GM23338 (cell line): ENCODE data around the gene XCL2. TPM values are rescaled to one million over a fixed set of nuclear protein-coding genes. Genes with fewer than 3 reads are reported as not detected.

Experiments used
- ATAC-seq: fragments of 200-7000 bp; cut with Tn5 transposase; 3 replicates; pipeline ENCODE4 v1.9.1; 2020
- DNase-seq: peaks from one replicate; pipeline ENCODE4 v3.0.0-alpha.2; 2015; ENCODE audit warnings: low spot score
- H2AFZ ChIP-seq: fragments of 200-600 bp; sonication (generic); 2 replicates; pipeline ENCODE4 v1.8.0; 2016; ENCODE audit warnings: antibody characterized with exemption, mild to moderate bottlenecking, moderate library complexity
- H3F3A ChIP-seq: fragments of 200-600 bp; sonication (generic); replicated peaks from 2 replicates; pipeline ENCODE4 v1.8.0; 2017; ENCODE audit warnings: antibody characterized with exemption, mixed run types, low read depth
- H3K27ac ChIP-seq: fragments of 200-600 bp; sonication (generic); 2 replicates; pipeline ENCODE4 v1.6.1; 2016; ENCODE audit warnings: low read depth
- H3K27me3 ChIP-seq: fragments of 200-600 bp; sonication (generic); 2 replicates; pipeline ENCODE4 v1.8.0; 2016; ENCODE audit warnings: mild to moderate bottlenecking, mixed run types, moderate library complexity; ENCODE audit not compliant: insufficient read depth
- H3K36me3 ChIP-seq: fragments of 200-600 bp; sonication (generic); 2 replicates; pipeline ENCODE4 v1.8.0; 2016; ENCODE audit warnings: mild to moderate bottlenecking; ENCODE audit not compliant: insufficient read depth
- H3K4me1 ChIP-seq: fragments of 200-600 bp; sonication (generic); 2 replicates; pipeline ENCODE4 v1.8.0; 2016; ENCODE audit warnings: mild to moderate bottlenecking, moderate library complexity; ENCODE audit not compliant: insufficient read depth
- H3K4me2 ChIP-seq: fragments of 200-600 bp; sonication (generic); 2 replicates; pipeline ENCODE4 v1.7.1; 2017; ENCODE audit warnings: mixed run types
- H3K4me3 ChIP-seq: fragments of 200-600 bp; sonication (generic); 2 replicates; pipeline ENCODE4 v1.6.1; 2016; ENCODE audit warnings: mixed run types
- H3K79me2 ChIP-seq: fragments of 200-600 bp; sonication (generic); replicated peaks from 2 replicates; pipeline ENCODE4 v1.8.0; 2017; ENCODE audit warnings: mild to moderate bottlenecking; ENCODE audit not compliant: insufficient read depth
- H3K9me2 ChIP-seq: fragments of 200-600 bp; sonication (generic); 2 replicates; pipeline ENCODE4 v1.8.0; 2017; ENCODE audit not compliant: insufficient read depth
- H4K20me1 ChIP-seq: fragments of 200-600 bp; sonication (generic); replicated peaks from 2 replicates; pipeline ENCODE4 v1.8.0; 2017; ENCODE audit warnings: mild to moderate bottlenecking; ENCODE audit not compliant: insufficient read depth
- H3K27ac Mint-ChIP-seq: 2 replicates; pipeline ENCODE4 v1.8.0; 2020; ENCODE audit warnings: inconsistent platforms, mild to moderate bottlenecking, moderate library complexity, mixed read lengths
- H3K27me3 Mint-ChIP-seq: 3 replicates; pipeline ENCODE4 v1.8.0; 2022; ENCODE audit warnings: low read depth, mild to moderate bottlenecking, moderate library complexity, mixed read lengths, inconsistent platforms; ENCODE audit not compliant: insufficient read depth, poor library complexity
- H3K36me3 Mint-ChIP-seq: 3 replicates; pipeline ENCODE4 v1.8.0; 2021; ENCODE audit warnings: low read depth, mild to moderate bottlenecking, inconsistent platforms, moderate library complexity, mixed read lengths
- H3K4me1 Mint-ChIP-seq: 3 replicates; pipeline ENCODE4 v1.8.0; 2020; ENCODE audit warnings: mild to moderate bottlenecking, inconsistent platforms, mixed read lengths
- H3K4me3 Mint-ChIP-seq: 3 replicates; pipeline ENCODE4 v1.8.0; 2021; ENCODE audit warnings: moderate library complexity, mild to moderate bottlenecking, inconsistent platforms, mixed read lengths
- H3K9me3 Mint-ChIP-seq: 3 replicates; pipeline ENCODE4 v1.8.0; 2020; ENCODE audit warnings: moderate library complexity, mild to moderate bottlenecking, inconsistent platforms, mixed read lengths
- JUNB ChIP-seq: IDR thresholded peaks from one replicate; pipeline ENCODE4 v1.6.1; 2016; ENCODE audit warnings: antibody characterized with exemption; ENCODE audit not compliant: unreplicated experiment
- NANOG ChIP-seq: IDR thresholded peaks from 2 replicates; pipeline ENCODE4 v1.6.1; 2016; ENCODE audit warnings: antibody characterized with exemption, borderline replicate concordance
- POLR2AphosphoS5 ChIP-seq: IDR thresholded peaks from 2 replicates; pipeline ENCODE4 v1.6.1; 2016; ENCODE audit warnings: antibody characterized with exemption, low read depth
- STAT1 ChIP-seq: IDR thresholded peaks from one replicate; pipeline ENCODE4 v1.6.1; 2016; ENCODE audit warnings: antibody characterized with exemption; ENCODE audit not compliant: unreplicated experiment
- ZNF114 ChIP-seq: fragments of 250-450 bp; sonication (Bioruptor Pico); IDR thresholded peaks from 2 replicates; pipeline ENCODE4 v1.5.0; 2020; ENCODE audit warnings: mild to moderate bottlenecking, moderate library complexity
- ZNF331 ChIP-seq: fragments of 250-450 bp; sonication (Bioruptor Pico); IDR thresholded peaks from 2 replicates; pipeline ENCODE4 v1.5.0; 2020; ENCODE audit warnings: low read depth, mild to moderate bottlenecking, moderate library complexity
- polyA plus RNA-seq: library from polyadenylated mRNA; unstranded; fragments of >200 nt; fragmentation: Nextera tagmentation; extraction: Ambion mirVana; gene quantifications from 2 replicates; pipeline ENCODE4 v1.2.1, GENCODE V29; 2016
- total RNA-seq: library from RNA; depleted of rRNA; stranded (reverse); fragments of >200 nt; shearing (Covaris generic); gene quantifications from 2 replicates; pipeline ENCODE4 v1.2.3, GENCODE V29; 2014
- TF ChIP-seq, protein P1 (sequence below): IDR thresholded peaks from one replicate; pipeline ENCODE4 v1.6.1; 2018; ENCODE audit warnings: antibody characterized with exemption; ENCODE audit not compliant: unreplicated experiment
- TF ChIP-seq, protein P2 (sequence below): IDR thresholded peaks from 2 replicates; pipeline ENCODE4 v1.6.1; 2016; ENCODE audit warnings: antibody characterized with exemption
- TF ChIP-seq, protein P3 (sequence below): fragments of 250-450 bp; sonication (Bioruptor Pico); IDR thresholded peaks from 2 replicates; pipeline ENCODE4 v1.5.0; 2020; ENCODE audit warnings: mild to moderate bottlenecking, moderate library complexity

XCL2 gene
- total and polyA plus RNA-seq, 2 experiments from 2014 or later: not detected

DNA sequence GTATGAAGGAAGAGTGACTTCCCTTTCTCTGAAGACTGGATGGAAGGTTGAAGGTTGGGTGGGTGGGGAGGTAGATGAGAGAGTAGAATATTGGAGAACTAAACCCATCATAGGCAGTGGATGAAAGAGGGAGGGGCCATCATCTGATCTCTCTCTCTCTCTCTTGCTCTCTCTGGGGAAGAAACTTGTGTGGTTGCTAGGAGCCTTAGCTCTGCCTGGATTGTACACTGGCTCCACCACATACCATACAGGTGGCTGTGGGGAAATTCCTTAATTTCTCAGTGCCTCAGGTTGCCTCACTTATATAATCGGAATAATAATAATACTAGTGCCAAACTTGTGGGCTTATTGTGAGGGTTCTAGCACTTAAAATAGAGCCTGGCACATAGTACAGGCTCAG lies 42.1 kb upstream of the XCL2 start (continued):
- TF ChIP-seq, protein P1, sequence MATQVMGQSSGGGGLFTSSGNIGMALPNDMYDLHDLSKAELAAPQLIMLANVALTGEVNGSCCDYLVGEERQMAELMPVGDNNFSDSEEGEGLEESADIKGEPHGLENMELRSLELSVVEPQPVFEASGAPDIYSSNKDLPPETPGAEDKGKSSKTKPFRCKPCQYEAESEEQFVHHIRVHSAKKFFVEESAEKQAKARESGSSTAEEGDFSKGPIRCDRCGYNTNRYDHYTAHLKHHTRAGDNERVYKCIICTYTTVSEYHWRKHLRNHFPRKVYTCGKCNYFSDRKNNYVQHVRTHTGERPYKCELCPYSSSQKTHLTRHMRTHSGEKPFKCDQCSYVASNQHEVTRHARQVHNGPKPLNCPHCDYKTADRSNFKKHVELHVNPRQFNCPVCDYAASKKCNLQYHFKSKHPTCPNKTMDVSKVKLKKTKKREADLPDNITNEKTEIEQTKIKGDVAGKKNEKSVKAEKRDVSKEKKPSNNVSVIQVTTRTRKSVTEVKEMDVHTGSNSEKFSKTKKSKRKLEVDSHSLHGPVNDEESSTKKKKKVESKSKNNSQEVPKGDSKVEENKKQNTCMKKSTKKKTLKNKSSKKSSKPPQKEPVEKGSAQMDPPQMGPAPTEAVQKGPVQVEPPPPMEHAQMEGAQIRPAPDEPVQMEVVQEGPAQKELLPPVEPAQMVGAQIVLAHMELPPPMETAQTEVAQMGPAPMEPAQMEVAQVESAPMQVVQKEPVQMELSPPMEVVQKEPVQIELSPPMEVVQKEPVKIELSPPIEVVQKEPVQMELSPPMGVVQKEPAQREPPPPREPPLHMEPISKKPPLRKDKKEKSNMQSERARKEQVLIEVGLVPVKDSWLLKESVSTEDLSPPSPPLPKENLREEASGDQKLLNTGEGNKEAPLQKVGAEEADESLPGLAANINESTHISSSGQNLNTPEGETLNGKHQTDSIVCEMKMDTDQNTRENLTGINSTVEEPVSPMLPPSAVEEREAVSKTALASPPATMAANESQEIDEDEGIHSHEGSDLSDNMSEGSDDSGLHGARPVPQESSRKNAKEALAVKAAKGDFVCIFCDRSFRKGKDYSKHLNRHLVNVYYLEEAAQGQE: no peak
- TF ChIP-seq, protein P2, sequence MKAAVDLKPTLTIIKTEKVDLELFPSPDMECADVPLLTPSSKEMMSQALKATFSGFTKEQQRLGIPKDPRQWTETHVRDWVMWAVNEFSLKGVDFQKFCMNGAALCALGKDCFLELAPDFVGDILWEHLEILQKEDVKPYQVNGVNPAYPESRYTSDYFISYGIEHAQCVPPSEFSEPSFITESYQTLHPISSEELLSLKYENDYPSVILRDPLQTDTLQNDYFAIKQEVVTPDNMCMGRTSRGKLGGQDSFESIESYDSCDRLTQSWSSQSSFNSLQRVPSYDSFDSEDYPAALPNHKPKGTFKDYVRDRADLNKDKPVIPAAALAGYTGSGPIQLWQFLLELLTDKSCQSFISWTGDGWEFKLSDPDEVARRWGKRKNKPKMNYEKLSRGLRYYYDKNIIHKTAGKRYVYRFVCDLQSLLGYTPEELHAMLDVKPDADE: no peak
- no peak for TF ChIP-seq ZNF331 (CRISPR knock-in tag)
- no peak for TF ChIP-seq JUNB

DNA sequence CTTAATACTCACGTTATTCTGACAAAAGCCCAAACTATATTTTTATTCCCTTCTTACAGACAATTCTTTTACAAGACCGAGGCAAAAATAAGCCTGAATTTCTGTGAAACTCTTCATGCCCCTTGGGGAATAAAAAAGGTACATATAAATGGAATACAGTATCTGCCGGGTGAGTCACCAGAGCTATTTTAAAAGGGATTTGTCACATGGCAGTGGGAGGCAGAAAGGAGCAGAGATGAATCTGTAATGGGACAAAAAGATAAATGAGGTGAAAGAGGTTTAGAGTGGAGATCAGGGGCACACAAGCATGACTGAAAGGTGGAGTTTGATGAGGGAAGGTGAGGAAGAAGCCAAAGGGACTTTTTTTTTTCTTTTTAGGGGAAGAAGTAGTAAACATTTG lies 41.4 kb upstream of the XCL2 start:
- Histone ChIP-seq H2AFZ (no peak overlapping the region), H3K4me3 (no peak overlapping the region), H3K4me2 (no peak overlapping the region), H3K9me2 (peaks cover 5% of the 10 kb centered on the region; the same call in 1 of the 2 replicates), H3K27ac (no peak overlapping the region), H3K27me3 (no peaks in the 10 kb centered on the region), H3F3A (no peaks in the 10 kb centered on the region), H3K79me2 (no peaks in the 10 kb centered on the region), H3K36me3 (no peaks in the 10 kb centered on the region), H3K4me1 (no peaks in the 10 kb centered on the region), H4K20me1 (no peaks in the 10 kb centered on the region)
- Mint-ChIP-seq H3K4me1 (peaks cover 9% of the 10 kb centered on the region; the same call in 2 of the 3 replicates), H3K9me3 (no peaks in the 10 kb centered on the region; the same call in 1 of the 3 replicates), H3K4me3 (no peak overlapping the region), H3K27ac (no peak overlapping the region), H3K36me3 (no peaks in the 10 kb centered on the region), H3K27me3 (no peaks in the 10 kb centered on the region)
- ATAC-seq: no peak
- no peak for DNase-seq
- TF ChIP-seq, protein P2: no peak
- TF ChIP-seq JUNB (no peak), POLR2AphosphoS5 (no peak), STAT1 (no peak), NANOG (no peak), ZNF114 (CRISPR knock-in tag) (no peak), ZNF331 (CRISPR knock-in tag) (no peak)
- TF ChIP-seq, protein P3, sequence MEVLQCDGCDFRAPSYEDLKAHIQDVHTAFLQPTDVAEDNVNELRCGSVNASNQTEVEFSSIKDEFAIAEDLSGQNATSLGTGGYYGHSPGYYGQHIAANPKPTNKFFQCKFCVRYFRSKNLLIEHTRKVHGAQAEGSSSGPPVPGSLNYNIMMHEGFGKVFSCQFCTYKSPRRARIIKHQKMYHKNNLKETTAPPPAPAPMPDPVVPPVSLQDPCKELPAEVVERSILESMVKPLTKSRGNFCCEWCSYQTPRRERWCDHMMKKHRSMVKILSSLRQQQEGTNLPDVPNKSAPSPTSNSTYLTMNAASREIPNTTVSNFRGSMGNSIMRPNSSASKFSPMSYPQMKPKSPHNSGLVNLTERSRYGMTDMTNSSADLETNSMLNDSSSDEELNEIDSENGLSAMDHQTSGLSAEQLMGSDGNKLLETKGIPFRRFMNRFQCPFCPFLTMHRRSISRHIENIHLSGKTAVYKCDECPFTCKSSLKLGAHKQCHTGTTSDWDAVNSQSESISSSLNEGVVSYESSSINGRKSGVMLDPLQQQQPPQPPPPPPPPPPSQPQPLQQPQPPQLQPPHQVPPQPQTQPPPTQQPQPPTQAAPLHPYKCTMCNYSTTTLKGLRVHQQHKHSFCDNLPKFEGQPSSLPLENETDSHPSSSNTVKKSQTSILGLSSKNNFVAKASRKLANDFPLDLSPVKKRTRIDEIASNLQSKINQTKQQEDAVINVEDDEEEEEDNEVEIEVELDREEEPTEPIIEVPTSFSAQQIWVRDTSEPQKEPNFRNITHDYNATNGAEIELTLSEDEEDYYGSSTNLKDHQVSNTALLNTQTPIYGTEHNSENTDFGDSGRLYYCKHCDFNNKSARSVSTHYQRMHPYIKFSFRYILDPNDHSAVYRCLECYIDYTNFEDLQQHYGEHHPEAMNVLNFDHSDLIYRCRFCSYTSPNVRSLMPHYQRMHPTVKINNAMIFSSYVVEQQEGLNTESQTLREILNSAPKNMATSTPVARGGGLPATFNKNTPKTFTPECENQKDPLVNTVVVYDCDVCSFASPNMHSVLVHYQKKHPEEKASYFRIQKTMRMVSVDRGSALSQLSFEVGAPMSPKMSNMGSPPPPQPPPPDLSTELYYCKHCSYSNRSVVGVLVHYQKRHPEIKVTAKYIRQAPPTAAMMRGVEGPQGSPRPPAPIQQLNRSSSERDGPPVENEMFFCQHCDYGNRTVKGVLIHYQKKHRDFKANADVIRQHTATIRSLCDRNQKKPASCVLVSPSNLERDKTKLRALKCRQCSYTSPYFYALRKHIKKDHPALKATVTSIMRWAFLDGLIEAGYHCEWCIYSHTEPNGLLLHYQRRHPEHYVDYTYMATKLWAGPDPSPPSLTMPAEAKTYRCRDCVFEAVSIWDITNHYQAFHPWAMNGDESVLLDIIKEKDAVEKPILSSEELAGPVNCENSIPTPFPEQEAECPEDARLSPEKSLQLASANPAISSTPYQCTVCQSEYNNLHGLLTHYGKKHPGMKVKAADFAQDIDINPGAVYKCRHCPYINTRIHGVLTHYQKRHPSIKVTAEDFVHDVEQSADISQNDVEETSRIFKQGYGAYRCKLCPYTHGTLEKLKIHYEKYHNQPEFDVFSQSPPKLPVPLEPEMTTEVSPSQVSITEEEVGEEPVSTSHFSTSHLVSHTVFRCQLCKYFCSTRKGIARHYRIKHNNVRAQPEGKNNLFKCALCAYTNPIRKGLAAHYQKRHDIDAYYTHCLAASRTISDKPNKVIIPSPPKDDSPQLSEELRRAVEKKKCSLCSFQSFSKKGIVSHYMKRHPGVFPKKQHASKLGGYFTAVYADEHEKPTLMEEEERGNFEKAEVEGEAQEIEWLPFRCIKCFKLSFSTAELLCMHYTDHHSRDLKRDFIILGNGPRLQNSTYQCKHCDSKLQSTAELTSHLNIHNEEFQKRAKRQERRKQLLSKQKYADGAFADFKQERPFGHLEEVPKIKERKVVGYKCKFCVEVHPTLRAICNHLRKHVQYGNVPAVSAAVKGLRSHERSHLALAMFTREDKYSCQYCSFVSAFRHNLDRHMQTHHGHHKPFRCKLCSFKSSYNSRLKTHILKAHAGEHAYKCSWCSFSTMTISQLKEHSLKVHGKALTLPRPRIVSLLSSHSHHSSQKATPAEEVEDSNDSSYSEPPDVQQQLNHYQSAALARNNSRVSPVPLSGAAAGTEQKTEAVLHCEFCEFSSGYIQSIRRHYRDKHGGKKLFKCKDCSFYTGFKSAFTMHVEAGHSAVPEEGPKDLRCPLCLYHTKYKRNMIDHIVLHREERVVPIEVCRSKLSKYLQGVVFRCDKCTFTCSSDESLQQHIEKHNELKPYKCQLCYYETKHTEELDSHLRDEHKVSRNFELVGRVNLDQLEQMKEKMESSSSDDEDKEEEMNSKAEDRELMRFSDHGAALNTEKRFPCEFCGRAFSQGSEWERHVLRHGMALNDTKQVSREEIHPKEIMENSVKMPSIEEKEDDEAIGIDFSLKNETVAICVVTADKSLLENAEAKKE (CRISPR knock-in tag): no peak
- TF ChIP-seq, protein P1: no peak
